OCI-LY1 (cell line): ENCODE results near the gene LMX1B.

Experiments used
- H2AFZ ChIP-seq: fragments of 200-600 bp; sonication (generic), shearing (Covaris generic); 2 replicates; pipeline ENCODE4 v1.6.0; 2014; ENCODE audit warnings: antibody characterized with exemption, mild to moderate bottlenecking, low read length
- H3F3A ChIP-seq: fragments of 200-600 bp; sonication (generic), shearing (Covaris generic); 2 replicates; pipeline ENCODE4 v1.6.0; 2014; ENCODE audit warnings: mild to moderate bottlenecking, antibody characterized with exemption, low read length, moderate library complexity; ENCODE audit not compliant: insufficient read depth
- H3K27ac ChIP-seq: fragments of 200-600 bp; sonication (generic); 2 replicates; pipeline ENCODE4 v1.5.1; 2014; ENCODE audit warnings: low read length, mixed run types, mild to moderate bottlenecking, low read depth; ENCODE audit not compliant: poor library complexity, severe bottlenecking
- H3K27me3 ChIP-seq: fragments of 200-600 bp; sonication (generic); 2 replicates; pipeline ENCODE4 v1.6.0; 2014; ENCODE audit warnings: antibody characterized with exemption, mild to moderate bottlenecking, low read length, moderate library complexity; ENCODE audit not compliant: insufficient read depth
- H3K36me3 ChIP-seq: fragments of 200-600 bp; sonication (generic); 2 replicates; pipeline ENCODE4 v1.6.1; 2014; ENCODE audit warnings: mild to moderate bottlenecking, antibody characterized with exemption, low read length, moderate library complexity, mixed read lengths; ENCODE audit not compliant: insufficient read depth
- H3K4me1 ChIP-seq: fragments of 200-600 bp; sonication (generic); 2 replicates; pipeline ENCODE4 v1.5.1; 2014; ENCODE audit warnings: mild to moderate bottlenecking, low read length, moderate library complexity; ENCODE audit not compliant: insufficient read depth, severe bottlenecking
- H3K4me2 ChIP-seq: fragments of 200-600 bp; sonication (generic), shearing (Covaris generic); 2 replicates; pipeline ENCODE4 v1.6.1; 2014; ENCODE audit warnings: low read length
- H3K4me3 ChIP-seq: fragments of 200-600 bp; sonication (generic); 2 replicates; pipeline ENCODE4 v1.5.1; 2014; ENCODE audit warnings: low read length, low read depth, mild to moderate bottlenecking, mixed read lengths; ENCODE audit not compliant: poor library complexity, severe bottlenecking
- H3K79me2 ChIP-seq: fragments of 200-600 bp; shearing (Covaris generic); 2 replicates; pipeline ENCODE4 v1.6.1; 2016; ENCODE audit warnings: mixed run types, low read length, mixed read lengths; ENCODE audit not compliant: insufficient read depth
- H3K9ac ChIP-seq: fragments of 200-600 bp; sonication (generic), shearing (Covaris generic); 2 replicates; pipeline ENCODE4 v1.6.1; 2014; ENCODE audit warnings: mild to moderate bottlenecking, low read length, mixed read lengths
- H3K9me2 ChIP-seq: fragments of 200-600 bp; sonication (generic), shearing (Covaris generic); 2 replicates; pipeline ENCODE4 v1.6.1; 2014; ENCODE audit warnings: low read depth, mild to moderate bottlenecking, low read length, mixed read lengths
- H3K9me3 ChIP-seq: fragments of 200-600 bp; shearing (Covaris generic); 2 replicates; pipeline ENCODE4 v1.6.1; 2014; ENCODE audit warnings: low read length, mixed read lengths
- H4K20me1 ChIP-seq: fragments of 200-600 bp; sonication (generic), shearing (Covaris generic); 2 replicates; pipeline ENCODE4 v1.6.0; 2016; ENCODE audit warnings: mild to moderate bottlenecking, low read length; ENCODE audit not compliant: insufficient read depth
- CTCF ChIP-seq: fragments of 200-600 bp; sonication (generic), shearing (Covaris generic); IDR thresholded peaks from 2 replicates; pipeline ENCODE4 v1.5.1; 2017; ENCODE audit warnings: mild to moderate bottlenecking, antibody characterized with exemption, low read length, moderate library complexity, mixed read lengths
- EZH2 ChIP-seq: fragments of 200-600 bp; sonication (generic), shearing (Covaris generic); IDR thresholded peaks from 2 replicates; pipeline ENCODE4 v1.8.0; 2017; ENCODE audit warnings: borderline replicate concordance, mixed run types, mild to moderate bottlenecking, antibody characterized with exemption, low read length, moderate library complexity, mixed read lengths

The LMX1B gene

GRCh38 chr9:126581893-126582292 lies 31.8 kb upstream of the LMX1B start:
- Histone ChIP-seq H3K36me3 (no peaks in the 10 kb centered on the region), H3K27me3 (no peaks in the 10 kb centered on the region), H3K4me1 (no peaks in the 10 kb centered on the region), H3F3A (no peaks in the 10 kb centered on the region), H4K20me1 (no peaks in the 10 kb centered on the region), H3K27ac (no peak overlapping the region), H3K4me2 (no peak overlapping the region), H3K9me2 (no peaks in the 10 kb centered on the region), H3K79me2 (no peaks in the 10 kb centered on the region), H3K4me3 (no peak overlapping the region), H2AFZ (no peak overlapping the region), H3K9ac (no peak overlapping the region), H3K9me3 (no peaks in the 10 kb centered on the region)
- TF ChIP-seq CTCF (no peak), EZH2 (no peak)

GRCh38 chr9:126582427-126582826 lies 31.3 kb upstream of the LMX1B start:
- H4K20me1 ChIP-seq = no peaks in the 10 kb centered on the region
- H3K4me2 ChIP-seq = no peak overlapping the region
- H3K79me2 ChIP-seq = no peaks in the 10 kb centered on the region
- H3F3A ChIP-seq = no peaks in the 10 kb centered on the region
- TF ChIP-seq EZH2 = no peak
- TF ChIP-seq CTCF = no peak
- H3K27me3 ChIP-seq = no peaks in the 10 kb centered on the region
- no peak overlapping the region for H3K27ac ChIP-seq
- no peaks in the 10 kb centered on the region for H3K9me2 ChIP-seq
- H3K9me3 ChIP-seq = no peaks in the 10 kb centered on the region
- no peaks in the 10 kb centered on the region for H3K36me3 ChIP-seq
- H2AFZ ChIP-seq = no peak overlapping the region
- H3K4me1 ChIP-seq = no peaks in the 10 kb centered on the region
- H3K9ac ChIP-seq = no peak overlapping the region
- no peak overlapping the region for H3K4me3 ChIP-seq

- H3K27ac ChIP-seq = no peak overlapping the region
- no peaks in the 10 kb centered on the region for H3K27me3 ChIP-seq
- no peaks in the 10 kb centered on the region for H4K20me1 ChIP-seq
- H3K9me3 ChIP-seq = no peaks in the 10 kb centered on the region
- no peak overlapping the region for H3K4me2 ChIP-seq
- H3K79me2 ChIP-seq = no peaks in the 10 kb centered on the region
- no peaks in the 10 kb centered on the region for H3K9me2 ChIP-seq
- no peak overlapping the region for H2AFZ ChIP-seq
- TF ChIP-seq CTCF (no peak), EZH2 (no peak)
- H3K36me3 ChIP-seq = no peaks in the 10 kb centered on the region
- no peak overlapping the region for H3K9ac ChIP-seq
- no peaks in the 10 kb centered on the region for H3K4me1 ChIP-seq
- no peaks in the 10 kb centered on the region for H3F3A ChIP-seq
- no peak overlapping the region for H3K4me3 ChIP-seq
Measured at GRCh38 chr9:126583144-126583760, 30.5 kb upstream of the LMX1B start.
